ENCODE data around the gene EPN2. TPM values are rescaled to one million over a fixed set of nuclear protein-coding genes. Genes with fewer than 3 reads are reported as not detected.
A peak's percentile ranks its signal among the peaks of the same experiment; 100 is the strongest.

The EPN2 gene
- total and polyA plus RNA-seq, 7 donors = 11.6 to 36.0 (median 25.3) TPM

DNA sequence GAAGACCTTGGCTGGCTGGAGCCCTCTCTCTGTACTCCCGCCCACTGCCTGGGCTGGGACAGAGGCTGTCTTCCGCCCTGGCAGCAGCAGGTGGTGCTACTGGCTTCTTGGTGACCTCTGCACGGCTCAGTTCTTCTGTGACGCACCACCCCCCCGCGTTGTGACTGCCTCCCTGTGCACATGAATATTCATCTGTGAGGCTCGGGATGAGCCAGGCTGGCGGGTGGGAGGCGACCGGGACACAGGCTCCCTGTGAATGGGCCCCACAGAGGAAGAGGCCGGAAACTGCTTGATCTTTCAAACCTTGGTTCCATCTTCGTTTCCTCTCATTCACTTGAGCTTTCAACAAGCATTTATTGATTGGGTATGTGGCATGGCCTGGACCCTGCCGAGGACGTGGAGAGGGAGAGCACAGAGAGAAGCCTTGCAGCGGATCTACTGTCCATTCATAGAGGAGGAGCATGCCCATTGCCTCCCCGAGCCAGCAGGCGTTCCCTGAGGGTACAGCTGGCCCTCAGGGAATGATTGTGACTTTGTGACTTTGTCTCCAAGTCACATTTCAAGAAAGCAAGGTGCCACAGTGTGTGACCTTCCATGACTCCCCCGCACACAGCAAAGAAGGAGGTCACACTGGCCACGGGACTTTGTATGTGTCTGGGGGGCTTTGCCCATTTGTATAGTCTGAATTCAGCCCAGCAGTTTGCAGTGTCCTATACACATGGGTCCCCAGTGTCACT lies 80.4 kb downstream of the EPN2 start:
- peak; percentile 98 to 99 (median 98) for ATAC-seq
- intact Hi-C loops (cut with DNase I) = no loop called here
- no peak overlapping the region for H3K4me3 ChIP-seq
- H3K27me3 ChIP-seq (ENCODE audit: insufficient read depth in 3 of 3, low read length in 2 of 3) = no peaks in the 10 kb centered on the region
- peak overlapping the region; percentile 54 for H3K27ac ChIP-seq
- peaks cover 13% of the 10 kb centered on the region for H3K4me1 ChIP-seq
- DNase-seq = peak; percentile 88 to 92
- TF ChIP-seq, protein P1, sequence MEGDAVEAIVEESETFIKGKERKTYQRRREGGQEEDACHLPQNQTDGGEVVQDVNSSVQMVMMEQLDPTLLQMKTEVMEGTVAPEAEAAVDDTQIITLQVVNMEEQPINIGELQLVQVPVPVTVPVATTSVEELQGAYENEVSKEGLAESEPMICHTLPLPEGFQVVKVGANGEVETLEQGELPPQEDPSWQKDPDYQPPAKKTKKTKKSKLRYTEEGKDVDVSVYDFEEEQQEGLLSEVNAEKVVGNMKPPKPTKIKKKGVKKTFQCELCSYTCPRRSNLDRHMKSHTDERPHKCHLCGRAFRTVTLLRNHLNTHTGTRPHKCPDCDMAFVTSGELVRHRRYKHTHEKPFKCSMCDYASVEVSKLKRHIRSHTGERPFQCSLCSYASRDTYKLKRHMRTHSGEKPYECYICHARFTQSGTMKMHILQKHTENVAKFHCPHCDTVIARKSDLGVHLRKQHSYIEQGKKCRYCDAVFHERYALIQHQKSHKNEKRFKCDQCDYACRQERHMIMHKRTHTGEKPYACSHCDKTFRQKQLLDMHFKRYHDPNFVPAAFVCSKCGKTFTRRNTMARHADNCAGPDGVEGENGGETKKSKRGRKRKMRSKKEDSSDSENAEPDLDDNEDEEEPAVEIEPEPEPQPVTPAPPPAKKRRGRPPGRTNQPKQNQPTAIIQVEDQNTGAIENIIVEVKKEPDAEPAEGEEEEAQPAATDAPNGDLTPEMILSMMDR (IDR thresholded peaks at IDR 0.05) = peak; percentile 37
- H3K36me3 ChIP-seq (ENCODE audit: insufficient read depth in 1 of 2, low read depth in 1 of 2) = peaks cover 2 to 14% of the 10 kb centered on the region in 2 donors
- no peaks in the 10 kb centered on the region for H3K9me3 ChIP-seq
- 25 to 32% (median 29%) methylated on average over 19 of the region's 19 CpGs for WGBS, 3 donors

DNA sequence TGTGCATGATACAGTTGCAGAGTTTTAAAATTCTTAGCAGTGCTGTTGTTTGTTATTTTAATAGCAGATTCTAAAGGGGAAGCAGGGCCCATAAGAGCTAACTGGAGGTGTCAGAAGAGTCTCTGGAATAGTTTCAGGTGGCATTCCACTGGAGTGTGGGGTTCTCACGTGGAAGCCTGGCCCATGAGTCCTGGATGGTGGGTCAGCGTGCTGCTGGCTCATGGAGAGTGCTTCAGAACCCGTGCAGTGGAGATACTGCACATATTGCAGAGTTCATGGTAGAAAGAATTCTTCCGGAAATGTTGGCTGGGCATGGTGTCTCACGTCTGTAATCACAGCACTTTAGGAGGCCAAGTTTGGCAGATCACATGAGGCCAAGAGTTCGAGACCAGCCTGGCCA lies 81.4 kb downstream of the EPN2 start:
- peaks cover 0 to 3% of the 10 kb centered on the region in 2 donors for H3K36me3 ChIP-seq (ENCODE audit: insufficient read depth in 1 of 2, low read depth in 1 of 2)

DNA sequence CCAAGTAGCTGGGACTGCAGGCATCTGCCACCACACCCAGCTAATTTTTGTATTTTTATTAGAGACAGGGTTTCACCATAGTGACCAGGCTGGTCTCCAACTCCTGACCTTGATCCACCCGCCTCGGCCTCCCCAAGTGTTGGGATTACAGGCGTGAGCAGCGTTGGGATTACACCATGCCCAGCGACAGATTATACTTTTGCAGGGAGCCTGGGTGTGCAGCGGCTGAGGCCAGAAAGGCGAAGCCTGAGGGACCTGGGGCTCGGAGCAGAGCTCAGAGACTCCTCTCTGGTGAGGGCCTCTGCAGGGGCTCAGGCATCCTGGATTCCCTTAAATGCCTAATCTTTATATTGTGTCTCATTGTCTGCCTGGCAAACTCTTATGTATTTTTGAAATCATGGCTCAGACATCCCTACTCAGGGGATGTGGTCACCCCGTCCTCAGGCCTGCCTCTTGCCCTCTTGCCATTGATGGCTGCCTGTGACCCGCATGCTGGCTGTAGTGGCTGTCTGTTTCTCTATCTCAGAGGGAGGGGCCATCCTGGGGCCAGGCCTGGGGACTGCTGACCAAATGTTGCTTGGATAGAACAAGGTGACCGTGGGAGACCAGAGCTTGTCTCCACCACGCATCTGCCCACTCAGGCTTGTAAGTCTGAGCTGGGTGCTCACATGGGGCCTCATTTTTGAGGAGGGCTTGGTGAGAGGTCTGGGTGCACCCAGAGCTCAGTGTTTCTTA lies 82.8 kb downstream of the EPN2 start:
- Histone ChIP-seq H3K27me3 (ENCODE audit: insufficient read depth in 3 of 3, low read length in 2 of 3) (no peaks in the 10 kb centered on the region), H3K27ac (no peak overlapping the region), H3K36me3 (ENCODE audit: insufficient read depth in 1 of 2, low read depth in 1 of 2) (peaks cover 0 to 6% of the 10 kb centered on the region in 2 donors), H3K9me3 (no peaks in the 10 kb centered on the region), H3K4me1 (peaks cover 6% of the 10 kb centered on the region), H3K4me3 (no peak overlapping the region)
- WGBS, 3 donors = 92 to 96% (median 92%) methylated on average over 12 of the region's 12 CpGs
- intact Hi-C loops (cut with DNase I) = no loop called here
- ATAC-seq (no peak), DNase-seq (no peak)
- TF ChIP-seq, protein P1 (IDR thresholded peaks at IDR 0.05) = no peak

More for the DNA sequence above, 81.4 kb downstream of the EPN2 start:
- ATAC-seq (no peak), DNase-seq (no peak)
- intact Hi-C loops (cut with DNase I) = no loop called here
- Histone ChIP-seq H3K9me3 (no peaks in the 10 kb centered on the region), H3K4me1 (peaks cover 8% of the 10 kb centered on the region), H3K4me3 (no peak overlapping the region), H3K27me3 (ENCODE audit: insufficient read depth in 3 of 3, low read length in 2 of 3) (no peaks in the 10 kb centered on the region), H3K27ac (no peak overlapping the region)
- WGBS, 3 donors = 77 to 90% (median 82%) methylated on average over 6 of the region's 6 CpGs
- TF ChIP-seq, protein P1 (IDR thresholded peaks at IDR 0.05) = no peak

DNA sequence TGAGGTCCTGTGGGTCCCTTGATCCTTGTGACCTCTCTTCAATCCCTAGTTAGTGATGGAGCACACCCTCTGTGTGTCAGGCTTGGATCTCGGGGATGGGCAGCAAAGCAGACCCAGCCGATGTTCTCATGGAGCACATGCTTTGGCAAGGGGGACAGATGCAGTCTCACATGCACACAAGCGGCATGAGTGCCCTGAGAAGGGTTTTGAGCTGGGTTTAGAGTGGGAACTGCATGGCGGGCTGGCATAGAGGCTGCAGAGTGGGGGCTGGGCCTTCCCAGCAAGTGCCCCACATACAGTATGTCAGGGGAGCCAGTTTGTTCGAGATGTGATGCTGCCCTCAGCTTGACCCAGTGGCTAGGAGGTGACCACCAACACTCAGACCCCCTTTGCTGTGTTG lies 83.7 kb downstream of the EPN2 start:
- no peak overlapping the region for H3K27ac ChIP-seq
- H3K4me1 ChIP-seq = peaks cover 6% of the 10 kb centered on the region
- WGBS, 3 donors = 89 to 98% (median 91%) methylated on average over 5 of the region's 5 CpGs
- peaks cover 5% of the 10 kb centered on the region for H3K9me3 ChIP-seq
- no peaks in the 10 kb centered on the region for H3K27me3 ChIP-seq (ENCODE audit: insufficient read depth in 3 of 3, low read length in 2 of 3)
- ATAC-seq (no peak), DNase-seq (no peak)
- no peak overlapping the region for H3K4me3 ChIP-seq
- intact Hi-C loops (cut with DNase I) = no loop called here
- peaks cover 0 to 6% of the 10 kb centered on the region in 2 donors for H3K36me3 ChIP-seq (ENCODE audit: insufficient read depth in 1 of 2, low read depth in 1 of 2)
- TF ChIP-seq, protein P1 (IDR thresholded peaks at IDR 0.05) = no peak

All from psoas muscle (tissue), 8 donors.